Gastroesophageal sphincter (tissue), 3 donors: ENCODE results near the gene MTA2.

Experiments
- POLR2AphosphoS5 ChIP-seq: sonication (generic); formaldehyde crosslinking; IDR thresholded peaks from one replicate; pipeline ENCODE4 v1.6.1; 2017; ENCODE audit warnings: antibody characterized with exemption
- TF ChIP-seq, protein P1 (sequence below), 4 experiments: fragments of 200-600 bp in 2 of 4; fragments of 450-650 bp in 2 of 4; sonication (generic) in 1 of 4; IDR thresholded peaks; one replicate each; pipeline ENCODE4 v1.5.1; 2017 to 2019; ENCODE audit warnings: antibody characterized with exemption in 4 of 4, mild to moderate bottlenecking in 2 of 4, moderate library complexity in 2 of 4

DNA sequence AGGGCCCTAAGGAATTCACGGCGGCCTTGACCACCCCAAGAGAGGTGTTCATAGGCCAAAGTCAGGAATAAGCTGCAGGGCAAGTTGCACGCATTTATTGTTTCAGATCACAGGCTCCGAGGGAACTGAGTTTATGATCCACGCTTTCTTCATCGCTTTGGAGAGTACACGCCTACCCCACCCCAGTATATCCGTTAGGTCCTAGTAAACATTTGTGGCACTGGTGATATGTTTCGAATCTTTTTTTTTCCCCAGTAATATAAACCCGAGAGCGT lies 43.9 kb upstream of the MTA2 start:
- TF ChIP-seq POLR2AphosphoS5: no peak
- TF ChIP-seq, protein P1, sequence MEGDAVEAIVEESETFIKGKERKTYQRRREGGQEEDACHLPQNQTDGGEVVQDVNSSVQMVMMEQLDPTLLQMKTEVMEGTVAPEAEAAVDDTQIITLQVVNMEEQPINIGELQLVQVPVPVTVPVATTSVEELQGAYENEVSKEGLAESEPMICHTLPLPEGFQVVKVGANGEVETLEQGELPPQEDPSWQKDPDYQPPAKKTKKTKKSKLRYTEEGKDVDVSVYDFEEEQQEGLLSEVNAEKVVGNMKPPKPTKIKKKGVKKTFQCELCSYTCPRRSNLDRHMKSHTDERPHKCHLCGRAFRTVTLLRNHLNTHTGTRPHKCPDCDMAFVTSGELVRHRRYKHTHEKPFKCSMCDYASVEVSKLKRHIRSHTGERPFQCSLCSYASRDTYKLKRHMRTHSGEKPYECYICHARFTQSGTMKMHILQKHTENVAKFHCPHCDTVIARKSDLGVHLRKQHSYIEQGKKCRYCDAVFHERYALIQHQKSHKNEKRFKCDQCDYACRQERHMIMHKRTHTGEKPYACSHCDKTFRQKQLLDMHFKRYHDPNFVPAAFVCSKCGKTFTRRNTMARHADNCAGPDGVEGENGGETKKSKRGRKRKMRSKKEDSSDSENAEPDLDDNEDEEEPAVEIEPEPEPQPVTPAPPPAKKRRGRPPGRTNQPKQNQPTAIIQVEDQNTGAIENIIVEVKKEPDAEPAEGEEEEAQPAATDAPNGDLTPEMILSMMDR (IDR thresholded peaks at IDR 0.05): no peak
